ENCODE results near the gene ERG28. TPM values are rescaled to one million over a fixed set of nuclear protein-coding genes. Genes with fewer than 3 reads are reported as not detected.

ERG28 gene
- total RNA-seq, 4 donors from 2014 or later: 10.2 to 18.3 (median 15.3) TPM

DNA sequence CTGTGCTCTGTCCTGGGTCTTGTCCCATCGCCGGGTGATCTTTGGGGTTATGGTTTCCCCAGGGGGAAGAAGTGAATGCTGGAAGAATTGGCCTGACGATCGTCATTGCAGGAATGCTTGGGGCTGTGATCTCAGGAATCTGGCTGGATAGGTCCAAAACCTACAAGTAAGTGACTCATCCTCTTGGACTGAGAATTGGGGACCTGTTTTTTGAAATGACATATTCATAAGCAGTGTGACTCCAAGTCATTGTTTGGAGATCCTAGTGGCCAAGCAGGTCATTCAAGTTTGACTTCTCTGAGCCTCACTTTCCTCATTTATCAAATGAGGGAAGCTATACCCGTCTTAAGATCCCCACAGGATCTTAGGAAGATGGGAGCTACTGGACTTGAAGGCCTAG, 25.8 kb downstream of the ERG28 start:
- 74% methylated on average over 5 of the region's 5 CpGs for WGBS
- Histone ChIP-seq H3K36me3 (no peaks in the 10 kb centered on the region), H3K27me3 (no peaks in the 10 kb centered on the region), H3K4me3 (no peak overlapping the region), H3K4me1 (no peaks in the 10 kb centered on the region), H3K9me3 (no peaks in the 10 kb centered on the region), H3K27ac (no peak overlapping the region)
- no peak for DNase-seq (ENCODE audit: low spot score in 2 of 2)
- TF ChIP-seq, protein P1, sequence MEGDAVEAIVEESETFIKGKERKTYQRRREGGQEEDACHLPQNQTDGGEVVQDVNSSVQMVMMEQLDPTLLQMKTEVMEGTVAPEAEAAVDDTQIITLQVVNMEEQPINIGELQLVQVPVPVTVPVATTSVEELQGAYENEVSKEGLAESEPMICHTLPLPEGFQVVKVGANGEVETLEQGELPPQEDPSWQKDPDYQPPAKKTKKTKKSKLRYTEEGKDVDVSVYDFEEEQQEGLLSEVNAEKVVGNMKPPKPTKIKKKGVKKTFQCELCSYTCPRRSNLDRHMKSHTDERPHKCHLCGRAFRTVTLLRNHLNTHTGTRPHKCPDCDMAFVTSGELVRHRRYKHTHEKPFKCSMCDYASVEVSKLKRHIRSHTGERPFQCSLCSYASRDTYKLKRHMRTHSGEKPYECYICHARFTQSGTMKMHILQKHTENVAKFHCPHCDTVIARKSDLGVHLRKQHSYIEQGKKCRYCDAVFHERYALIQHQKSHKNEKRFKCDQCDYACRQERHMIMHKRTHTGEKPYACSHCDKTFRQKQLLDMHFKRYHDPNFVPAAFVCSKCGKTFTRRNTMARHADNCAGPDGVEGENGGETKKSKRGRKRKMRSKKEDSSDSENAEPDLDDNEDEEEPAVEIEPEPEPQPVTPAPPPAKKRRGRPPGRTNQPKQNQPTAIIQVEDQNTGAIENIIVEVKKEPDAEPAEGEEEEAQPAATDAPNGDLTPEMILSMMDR (IDR thresholded peaks at IDR 0.05): no peak
- TF ChIP-seq POLR2AphosphoS5 (IDR thresholded peaks at IDR 0.05) (no peak), EP300 (IDR thresholded peaks at IDR 0.05) (no peak), POLR2A (IDR thresholded peaks at IDR 0.05) (no peak)

DNA sequence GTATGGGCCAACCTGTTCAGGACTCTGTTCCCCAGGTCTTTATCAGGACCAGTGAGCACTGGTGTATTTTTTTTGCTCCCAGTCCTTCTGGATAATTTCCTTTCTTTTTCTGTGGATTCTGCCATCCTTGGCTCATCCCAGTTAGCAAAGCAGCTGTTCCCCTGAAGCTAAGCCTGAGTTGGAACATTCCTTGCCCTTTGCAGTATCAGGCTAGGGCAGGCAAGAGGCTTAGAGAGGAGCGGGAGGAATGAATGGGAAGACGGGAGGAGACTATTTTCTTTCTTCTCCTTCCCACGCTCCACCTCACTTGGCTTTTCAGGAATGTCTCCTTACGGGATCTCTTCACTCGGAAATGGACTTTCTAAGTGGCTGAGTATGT, 29.2 kb downstream of the ERG28 start:
- H3K4me3 ChIP-seq: no peak overlapping the region
- H3K9me3 ChIP-seq: no peaks in the 10 kb centered on the region
- no peak for DNase-seq (ENCODE audit: low spot score in 2 of 2)
- 58% methylated on average over 5 of the region's 5 CpGs for WGBS
- no peaks in the 10 kb centered on the region for H3K36me3 ChIP-seq
- no peaks in the 10 kb centered on the region for H3K4me1 ChIP-seq
- TF ChIP-seq POLR2A (IDR thresholded peaks at IDR 0.05) (no peak), EP300 (IDR thresholded peaks at IDR 0.05) (no peak), POLR2AphosphoS5 (IDR thresholded peaks at IDR 0.05) (no peak)
- TF ChIP-seq, protein P1 (IDR thresholded peaks at IDR 0.05): no peak
- no peaks in the 10 kb centered on the region for H3K27me3 ChIP-seq
- H3K27ac ChIP-seq: no peak overlapping the region

DNA sequence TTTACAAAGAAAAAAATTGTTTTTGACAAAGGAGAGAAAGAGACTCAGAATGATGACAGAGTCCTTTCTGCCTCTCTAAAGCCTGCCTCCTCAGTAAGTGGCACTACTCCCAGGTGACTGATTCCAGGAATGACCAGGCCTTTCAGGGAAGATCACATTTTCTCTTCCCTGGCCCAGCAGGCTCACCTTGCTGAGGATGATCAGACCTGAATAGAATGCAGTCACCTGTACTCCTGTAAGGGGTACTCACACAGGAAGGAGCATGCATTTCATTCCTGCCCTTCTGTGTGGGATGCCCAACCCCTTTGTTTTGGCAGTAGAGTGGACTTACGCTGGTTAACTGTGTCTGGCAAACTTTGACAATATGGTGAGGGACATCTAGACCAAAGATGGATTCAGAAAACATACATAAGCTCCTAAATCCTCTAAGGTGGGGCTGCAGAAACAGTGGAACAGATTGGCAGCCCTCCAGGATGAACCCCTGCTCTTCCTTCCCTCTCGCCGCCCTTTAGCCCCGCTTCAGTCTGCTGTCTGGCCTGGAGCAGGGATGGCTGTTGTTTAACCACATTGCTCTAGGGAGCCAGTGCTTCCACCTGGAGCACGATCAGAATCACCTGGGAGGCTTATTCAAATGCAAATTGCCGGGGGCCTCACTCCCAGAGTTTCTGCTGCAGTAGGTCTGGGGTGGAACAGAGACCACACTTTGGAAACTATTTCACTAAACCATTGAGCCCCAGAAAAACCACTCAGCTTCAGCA, 29.8 kb downstream of the ERG28 start:
- H3K27ac ChIP-seq: no peak overlapping the region
- TF ChIP-seq POLR2AphosphoS5 (IDR thresholded peaks at IDR 0.05) (no peak), EP300 (IDR thresholded peaks at IDR 0.05) (no peak), POLR2A (IDR thresholded peaks at IDR 0.05) (no peak)
- TF ChIP-seq, protein P1 (IDR thresholded peaks at IDR 0.05): no peak
- no peaks in the 10 kb centered on the region for H3K4me1 ChIP-seq
- 66% methylated on average over 6 of the region's 6 CpGs for WGBS
- H3K4me3 ChIP-seq: no peak overlapping the region
- no peaks in the 10 kb centered on the region for H3K9me3 ChIP-seq
- no peaks in the 10 kb centered on the region for H3K27me3 ChIP-seq
- H3K36me3 ChIP-seq: no peaks in the 10 kb centered on the region
- DNase-seq (ENCODE audit: low spot score in 2 of 2): no peak

DNA sequence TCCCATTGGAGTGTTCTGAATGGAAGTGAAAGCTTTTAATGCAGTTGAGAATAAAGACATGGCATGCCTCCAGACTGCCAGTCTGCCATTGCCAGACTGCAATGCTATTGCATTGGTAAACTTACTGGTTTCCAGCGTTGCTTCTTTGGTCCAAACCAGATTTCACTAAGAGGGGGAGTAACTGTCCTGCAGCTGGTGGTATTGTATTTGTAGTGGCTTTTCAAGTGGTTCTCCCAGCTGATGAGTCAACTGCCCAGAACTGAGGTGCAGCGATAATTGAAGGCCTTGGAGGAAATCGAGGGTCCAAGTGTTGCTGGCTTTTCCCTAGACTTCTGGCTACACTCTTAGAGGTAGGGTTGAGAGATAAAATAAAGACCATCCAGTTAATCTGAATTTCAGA, 31.9 kb downstream of the ERG28 start:
- no peaks in the 10 kb centered on the region for H3K4me1 ChIP-seq
- no peak for TF ChIP-seq POLR2A (IDR thresholded peaks at IDR 0.05)
- no peaks in the 10 kb centered on the region for H3K36me3 ChIP-seq
- no peaks in the 10 kb centered on the region for H3K9me3 ChIP-seq
- H3K27ac ChIP-seq: no peak overlapping the region
- no peak for DNase-seq (ENCODE audit: low spot score in 2 of 2)
- H3K27me3 ChIP-seq: no peaks in the 10 kb centered on the region
- WGBS: 93% methylated on average over 3 of the region's 3 CpGs
- H3K4me3 ChIP-seq: no peak overlapping the region

DNA sequence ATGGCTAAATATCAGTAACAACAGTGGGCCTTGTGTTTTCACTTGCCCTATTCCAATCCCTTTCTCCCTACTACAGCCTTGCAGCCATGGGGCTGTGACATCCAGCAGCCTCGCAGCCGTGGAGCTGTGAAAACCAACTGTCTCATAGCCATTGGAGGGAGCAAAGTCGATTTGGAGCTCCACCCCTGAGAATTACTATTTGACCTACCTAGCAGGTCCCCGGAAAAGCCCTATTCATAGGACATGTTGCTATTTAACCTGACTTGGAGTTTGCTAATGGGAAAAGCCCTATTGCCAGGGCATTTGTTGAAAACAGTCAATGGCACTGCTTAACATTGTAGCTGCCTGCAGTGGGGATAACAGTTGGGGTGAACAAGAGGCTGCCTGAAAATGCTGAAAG, 33.3 kb downstream of the ERG28 start:
- 76% methylated on average over 4 of the region's 4 CpGs for WGBS
- TF ChIP-seq POLR2AphosphoS5 (IDR thresholded peaks at IDR 0.05): no peak
- TF ChIP-seq, protein P1 (IDR thresholded peaks at IDR 0.05): no peak
- TF ChIP-seq POLR2A (IDR thresholded peaks at IDR 0.05): no peak
- no peak for TF ChIP-seq EP300 (IDR thresholded peaks at IDR 0.05)

More for the DNA sequence above, 33.3 kb downstream of the ERG28 start:
- H3K4me1 ChIP-seq: no peaks in the 10 kb centered on the region
- no peak overlapping the region for H3K27ac ChIP-seq
- H3K36me3 ChIP-seq: no peaks in the 10 kb centered on the region
- H3K27me3 ChIP-seq: no peaks in the 10 kb centered on the region
- no peak for DNase-seq (ENCODE audit: low spot score in 2 of 2)
- H3K9me3 ChIP-seq: no peaks in the 10 kb centered on the region
- H3K4me3 ChIP-seq: no peak overlapping the region
